Hepatocyte (in vitro differentiated cells): ENCODE results near the gene FCHO1. TPM values are rescaled to one million over a fixed set of nuclear protein-coding genes. Genes with fewer than 3 reads are reported as not detected.

Experiments
- DNase-seq: peaks from one replicate; pipeline ENCODE4 v3.0.0-alpha.2; 2016; ENCODE audit warnings: low spot score
- H2AFZ ChIP-seq: fragments of 200-600 bp; sonication (generic); 2 replicates; pipeline ENCODE4 v1.6.0; 2016; ENCODE audit warnings: antibody characterized with exemption, mild to moderate bottlenecking
- H3K27ac ChIP-seq: fragments of 200-600 bp; sonication (generic); 2 replicates; pipeline ENCODE4 v1.5.1; 2016; ENCODE audit warnings: mild to moderate bottlenecking
- H3K27me3 ChIP-seq: fragments of 200-600 bp; sonication (generic); 2 replicates; pipeline ENCODE4 v1.6.1; 2016
- H3K36me3 ChIP-seq: fragments of 200-600 bp; sonication (generic); replicated peaks from 2 replicates; pipeline ENCODE4 v1.5.1; 2016; ENCODE audit warnings: low read depth; ENCODE audit not compliant: insufficient read depth
- H3K4me1 ChIP-seq: fragments of 200-600 bp; sonication (generic); 2 replicates; pipeline ENCODE4 v1.5.1; 2016; ENCODE audit warnings: mild to moderate bottlenecking, moderate library complexity; ENCODE audit not compliant: insufficient read depth
- H3K4me2 ChIP-seq: fragments of 200-600 bp; sonication (generic); 2 replicates; pipeline ENCODE4 v1.6.0; 2016
- H3K4me3 ChIP-seq: fragments of 200-600 bp; sonication (generic); 2 replicates; pipeline ENCODE4 v1.5.1; 2016; ENCODE audit warnings: mild to moderate bottlenecking
- H3K79me2 ChIP-seq: fragments of 200-600 bp; sonication (generic); 2 replicates; pipeline ENCODE4 v1.6.0; 2017; ENCODE audit warnings: mild to moderate bottlenecking
- H3K9me2 ChIP-seq: fragments of 200-600 bp; sonication (generic); replicated peaks from 2 replicates; pipeline ENCODE4 v1.6.0; 2017; ENCODE audit warnings: mild to moderate bottlenecking; ENCODE audit not compliant: insufficient read depth
- H3K9me3 ChIP-seq: fragments of 200-600 bp; sonication (generic); 2 replicates; pipeline ENCODE4 v1.5.1; 2016; ENCODE audit warnings: low read depth, mild to moderate bottlenecking
- H4K20me1 ChIP-seq: fragments of 200-600 bp; sonication (generic); 2 replicates; pipeline ENCODE4 v1.6.0; 2016; ENCODE audit warnings: mild to moderate bottlenecking; ENCODE audit not compliant: insufficient read depth, poor library complexity, severe bottlenecking
- EZH2 ChIP-seq: fragments of 200-600 bp; sonication (generic); IDR thresholded peaks from 2 replicates; pipeline ENCODE4 v1.6.1; 2016; ENCODE audit warnings: antibody characterized with exemption, mild to moderate bottlenecking, borderline replicate concordance
- EZH2phosphoT487 ChIP-seq: fragments of 200-600 bp; sonication (generic); IDR thresholded peaks from one replicate; pipeline ENCODE4 v1.6.1; 2018; ENCODE audit warnings: antibody characterized with exemption, mild to moderate bottlenecking, low read depth, moderate library complexity; ENCODE audit not compliant: unreplicated experiment, severe bottlenecking
- WGBS: methylation state at CpG from one replicate; pipeline ENCODE4 v1.1.6; 2016; ENCODE audit warnings: low lambda C conversion rate; ENCODE audit errors: missing lambda C conversion rate; 5-methylcytosine and 5-hydroxymethylcytosine counted together
- polyA plus RNA-seq: library from polyadenylated mRNA; unstranded; fragments of >200 nt; fragmentation: Nextera tagmentation; extraction: Ambion mirVana; gene quantifications from 2 replicates; pipeline ENCODE4 v1.2.1, GENCODE V29; 2016
- total RNA-seq: library from RNA; depleted of rRNA; stranded (reverse); fragments of >200 nt; gene quantifications from 2 replicates; pipeline ENCODE4 v1.2.3, GENCODE V29; 2014
- TF ChIP-seq, protein P1 (sequence below): fragments of 200-600 bp; sonication (generic); IDR thresholded peaks from 2 replicates; pipeline ENCODE4 v1.5.1; 2016; ENCODE audit warnings: antibody characterized with exemption, mild to moderate bottlenecking; ENCODE audit not compliant: poor library complexity

FCHO1 gene
- total and polyA plus RNA-seq, 2 experiments from 2014 or later = 1.9 to 2.1 TPM

- Histone ChIP-seq H3K27ac (no peak overlapping the region), H4K20me1 (peaks cover 15% of the 10 kb centered on the region), H3K4me2 (no peak overlapping the region), H3K36me3 (no peaks in the 10 kb centered on the region), H3K4me3 (no peak overlapping the region), H3K4me1 (peaks cover 8% of the 10 kb centered on the region), H3K9me3 (no peaks in the 10 kb centered on the region), H3K27me3 (no peaks in the 10 kb centered on the region), H3K9me2 (no peaks in the 10 kb centered on the region), H3K79me2 (peaks cover 30% of the 10 kb centered on the region), H2AFZ (no peak overlapping the region)
- no peak for DNase-seq
- 97% methylated on average over 7 of the region's 7 CpGs for WGBS
- no peak for TF ChIP-seq EZH2phosphoT487
These were observed 26.6 kb upstream of the FCHO1 start for GRCh38 chr19:17724655-17725054.

DNA sequence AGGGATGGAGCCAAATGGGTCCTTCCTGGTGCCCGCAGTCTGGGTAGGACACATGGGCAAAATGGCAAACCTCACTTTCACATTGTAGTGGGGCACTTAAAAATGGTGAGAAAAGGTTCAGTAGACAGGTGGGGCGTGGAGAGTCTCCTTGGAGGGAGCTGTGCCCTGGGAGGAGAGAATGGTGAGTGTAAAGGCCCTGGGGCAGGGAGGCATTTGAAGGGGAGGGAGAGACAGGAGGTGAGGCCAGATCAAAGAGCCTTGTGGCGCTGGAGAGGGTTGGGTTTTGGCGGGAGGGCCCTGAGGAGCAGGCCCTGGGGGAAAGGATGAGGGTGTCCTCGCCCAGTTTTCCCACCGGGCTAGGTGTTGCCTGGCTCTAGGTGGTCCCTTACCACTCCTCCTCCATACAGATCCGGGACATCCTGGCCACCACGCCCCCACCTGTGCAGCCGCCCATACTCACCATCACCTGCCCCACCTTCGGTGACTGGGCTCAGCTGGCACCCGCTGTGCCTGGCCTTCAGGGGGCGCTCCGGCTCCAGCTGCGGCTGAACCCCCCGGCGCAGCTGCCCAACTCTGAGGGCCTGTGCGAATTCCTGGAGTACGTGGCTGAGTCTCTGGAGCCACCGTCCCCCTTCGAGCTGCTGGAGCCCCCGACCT lies 25.7 kb upstream of the FCHO1 start:
- H3K27me3 ChIP-seq = no peaks in the 10 kb centered on the region
- peaks cover 29% of the 10 kb centered on the region for H3K79me2 ChIP-seq
- no peaks in the 10 kb centered on the region for H3K9me3 ChIP-seq
- 90% methylated on average over 21 of the region's 21 CpGs for WGBS
- H2AFZ ChIP-seq = no peak overlapping the region
- peaks cover 8% of the 10 kb centered on the region for H4K20me1 ChIP-seq
- no peak overlapping the region for H3K4me3 ChIP-seq
- H3K27ac ChIP-seq = no peak overlapping the region
- no peaks in the 10 kb centered on the region for H3K36me3 ChIP-seq
- no peaks in the 10 kb centered on the region for H3K9me2 ChIP-seq
- peaks cover 2% of the 10 kb centered on the region for H3K4me1 ChIP-seq
- TF ChIP-seq, protein P1, sequence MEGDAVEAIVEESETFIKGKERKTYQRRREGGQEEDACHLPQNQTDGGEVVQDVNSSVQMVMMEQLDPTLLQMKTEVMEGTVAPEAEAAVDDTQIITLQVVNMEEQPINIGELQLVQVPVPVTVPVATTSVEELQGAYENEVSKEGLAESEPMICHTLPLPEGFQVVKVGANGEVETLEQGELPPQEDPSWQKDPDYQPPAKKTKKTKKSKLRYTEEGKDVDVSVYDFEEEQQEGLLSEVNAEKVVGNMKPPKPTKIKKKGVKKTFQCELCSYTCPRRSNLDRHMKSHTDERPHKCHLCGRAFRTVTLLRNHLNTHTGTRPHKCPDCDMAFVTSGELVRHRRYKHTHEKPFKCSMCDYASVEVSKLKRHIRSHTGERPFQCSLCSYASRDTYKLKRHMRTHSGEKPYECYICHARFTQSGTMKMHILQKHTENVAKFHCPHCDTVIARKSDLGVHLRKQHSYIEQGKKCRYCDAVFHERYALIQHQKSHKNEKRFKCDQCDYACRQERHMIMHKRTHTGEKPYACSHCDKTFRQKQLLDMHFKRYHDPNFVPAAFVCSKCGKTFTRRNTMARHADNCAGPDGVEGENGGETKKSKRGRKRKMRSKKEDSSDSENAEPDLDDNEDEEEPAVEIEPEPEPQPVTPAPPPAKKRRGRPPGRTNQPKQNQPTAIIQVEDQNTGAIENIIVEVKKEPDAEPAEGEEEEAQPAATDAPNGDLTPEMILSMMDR = peak; percentile 27
- no peak for TF ChIP-seq EZH2phosphoT487
- DNase-seq = no peak
- no peak overlapping the region for H3K4me2 ChIP-seq

GRCh38 chr19:17726136-17726741 lies 25.0 kb upstream of the FCHO1 start:
- Histone ChIP-seq H2AFZ (no peak overlapping the region), H3K4me2 (no peak overlapping the region), H3K27me3 (no peaks in the 10 kb centered on the region), H3K79me2 (peaks cover 28% of the 10 kb centered on the region), H3K9me2 (no peaks in the 10 kb centered on the region), H4K20me1 (peaks cover 5% of the 10 kb centered on the region), H3K9me3 (no peaks in the 10 kb centered on the region), H3K4me1 (no peaks in the 10 kb centered on the region), H3K27ac (no peak overlapping the region), H3K4me3 (no peak overlapping the region), H3K36me3 (peaks cover 3% of the 10 kb centered on the region)
- WGBS = 97% methylated on average over 51 of the region's 59 CpGs
- no peak for TF ChIP-seq EZH2
- TF ChIP-seq EZH2phosphoT487 = no peak
- TF ChIP-seq, protein P1 = no peak
- no peak for DNase-seq

GRCh38 chr19:17726964-17727773 lies 24.1 kb upstream of the FCHO1 start:
- Histone ChIP-seq H3K36me3 (peaks cover 5% of the 10 kb centered on the region), H3K79me2 (peaks cover 28% of the 10 kb centered on the region)

More at GRCh38 chr19:17726964-17727773, 24.1 kb upstream of the FCHO1 start:
- Histone ChIP-seq H3K9me2 (no peaks in the 10 kb centered on the region), H3K9me3 (no peaks in the 10 kb centered on the region), H3K27me3 (no peaks in the 10 kb centered on the region), H2AFZ (no peak overlapping the region), H3K4me1 (no peaks in the 10 kb centered on the region), H4K20me1 (peaks cover 12% of the 10 kb centered on the region), H3K27ac (no peak overlapping the region), H3K4me3 (no peak overlapping the region), H3K4me2 (no peak overlapping the region)
- DNase-seq = no peak
- WGBS = 95% methylated on average over 61 of the region's 62 CpGs
- TF ChIP-seq EZH2phosphoT487 (no peak), EZH2 (no peak)
- TF ChIP-seq, protein P1 = no peak
